Neural cell (in vitro differentiated cells): ENCODE data around the gene RUSF1. TPM values are rescaled to one million over a fixed set of nuclear protein-coding genes. Genes with fewer than 3 reads are reported as not detected.

ENCODE experiments used
- H2AFZ ChIP-seq: fragments of 200-600, 300-800 bp; sonication (generic), shearing (Covaris generic); 2 replicates; pipeline ENCODE4 v1.6.0; 2014; ENCODE audit warnings: low read depth, mild to moderate bottlenecking, antibody characterized with exemption, low read length, moderate library complexity
- H3F3A ChIP-seq: fragments of 200-600 bp; shearing (Covaris generic); 2 replicates; pipeline ENCODE4 v1.6.1; 2016; ENCODE audit warnings: mild to moderate bottlenecking, moderate library complexity, mixed read lengths, antibody characterized with exemption, low read length; ENCODE audit not compliant: insufficient read depth, poor library complexity, severe bottlenecking
- H3K27ac ChIP-seq: fragments of 200-600, 300-800 bp; sonication (generic), shearing (Covaris generic); 2 replicates; pipeline ENCODE4 v1.5.1; 2014; ENCODE audit warnings: mild to moderate bottlenecking, low read length, moderate library complexity
- H3K27me3 ChIP-seq: fragments of 300-800, 200-600 bp; sonication (generic), shearing (Covaris generic); 2 replicates; pipeline ENCODE4 v1.6.0; 2014; ENCODE audit warnings: mild to moderate bottlenecking, low read depth, low read length, moderate library complexity; ENCODE audit not compliant: insufficient read depth
- H3K36me3 ChIP-seq: fragments of 300-800, 200-600 bp; sonication (generic), shearing (Covaris generic); 2 replicates; pipeline ENCODE4 v1.5.1; 2014; ENCODE audit warnings: mild to moderate bottlenecking, antibody characterized with exemption, low read length, moderate library complexity; ENCODE audit not compliant: insufficient read depth
- H3K4me2 ChIP-seq: fragments of 300-800, 200-600 bp; sonication (generic), shearing (Covaris generic); 2 replicates; pipeline ENCODE4 v1.6.0; 2014; ENCODE audit warnings: mild to moderate bottlenecking, low read length
- H3K4me3 ChIP-seq: fragments of 300-800, 200-600 bp; sonication (generic), shearing (Covaris generic); 2 replicates; pipeline ENCODE4 v1.5.1; 2014; ENCODE audit warnings: mild to moderate bottlenecking, low read length, moderate library complexity
- H3K79me2 ChIP-seq: fragments of 200-600 bp; shearing (Covaris generic); replicated peaks from 2 replicates; pipeline ENCODE4 v1.6.0; 2014; ENCODE audit warnings: mild to moderate bottlenecking, low read length, moderate library complexity; ENCODE audit not compliant: insufficient read depth
- H3K9ac ChIP-seq: fragments of 300-800, 200-600 bp; sonication (generic), shearing (Covaris generic); 2 replicates; pipeline ENCODE4 v1.6.1; 2016; ENCODE audit warnings: mild to moderate bottlenecking, low read length, mixed read lengths
- H3K9me2 ChIP-seq: fragments of 200-600 bp; shearing (Covaris generic); 2 replicates; pipeline ENCODE4 v1.6.1; 2016; ENCODE audit warnings: mild to moderate bottlenecking, low read length, mixed read lengths; ENCODE audit not compliant: insufficient read depth
- H3K9me3 ChIP-seq: fragments of 200-600, 300-800 bp; sonication (generic), shearing (Covaris generic); 2 replicates; pipeline ENCODE4 v1.6.1; 2016; ENCODE audit warnings: mild to moderate bottlenecking, mixed run types, low read length, moderate library complexity, mixed read lengths
- H4K20me1 ChIP-seq: fragments of 200-600 bp; shearing (Covaris generic); 2 replicates; pipeline ENCODE4 v1.6.1; 2016; ENCODE audit warnings: mild to moderate bottlenecking, mixed run types; ENCODE audit not compliant: insufficient read depth
- EP300 ChIP-seq: fragments of 450-650 bp; conservative IDR thresholded peaks from 2 replicates; pipeline ENCODE4 v1.6.1; 2014; ENCODE audit warnings: antibody characterized with exemption, mild to moderate bottlenecking, moderate library complexity; ENCODE audit not compliant: poor library complexity, severe bottlenecking
- EZH2 ChIP-seq: fragments of 200-600, 300-800 bp; shearing (Covaris generic), sonication (generic); IDR thresholded peaks from 2 replicates; pipeline ENCODE4 v1.6.1; 2014; ENCODE audit warnings: antibody characterized with exemption, low read length, borderline replicate concordance, mild to moderate bottlenecking; ENCODE audit not compliant: insufficient read depth, poor library complexity, severe bottlenecking
- MXI1 ChIP-seq: fragments of 450-650 bp; conservative IDR thresholded peaks from 2 replicates; pipeline ENCODE4 v1.6.1; 2014; ENCODE audit warnings: antibody characterized with exemption, mild to moderate bottlenecking; ENCODE audit not compliant: poor library complexity, severe bottlenecking
- POLR2AphosphoS5 ChIP-seq: IDR thresholded peaks from 2 replicates; pipeline ENCODE4 v1.6.1; 2012
- RAD21 ChIP-seq: fragments of 450-650 bp; conservative IDR thresholded peaks from 2 replicates; pipeline ENCODE4 v1.6.1; 2014; ENCODE audit warnings: antibody characterized with exemption, mild to moderate bottlenecking, moderate library complexity
- SMC3 ChIP-seq: fragments of 450-650 bp; conservative IDR thresholded peaks from 2 replicates; pipeline ENCODE4 v1.6.1; 2014; ENCODE audit warnings: antibody characterized with exemption, mild to moderate bottlenecking, moderate library complexity; ENCODE audit not compliant: poor library complexity
- TAF1 ChIP-seq: IDR thresholded peaks from 2 replicates; pipeline ENCODE4 v1.6.1; 2012; ENCODE audit warnings: low read depth
- polyA plus RNA-seq: library from polyadenylated mRNA; depleted of rRNA; stranded (reverse); fragments of >200 nt; gene quantifications from 2 replicates; pipeline ENCODE4 v1.2.3, GENCODE V29; 2014
- TF ChIP-seq, protein P1 (sequence below): fragments of 450-650 bp; IDR thresholded peaks from 2 replicates; pipeline ENCODE4 v1.5.1; 2014; ENCODE audit warnings: antibody characterized with exemption, mild to moderate bottlenecking, moderate library complexity; ENCODE audit not compliant: poor library complexity, severe bottlenecking
- TF ChIP-seq, protein P2 (sequence below): IDR thresholded peaks from 2 replicates; pipeline ENCODE4 v1.6.1; 2012; ENCODE audit warnings: borderline replicate concordance

RUSF1 gene
- polyA plus RNA-seq, 1 donor from 2014 or later: 108 TPM

DNA sequence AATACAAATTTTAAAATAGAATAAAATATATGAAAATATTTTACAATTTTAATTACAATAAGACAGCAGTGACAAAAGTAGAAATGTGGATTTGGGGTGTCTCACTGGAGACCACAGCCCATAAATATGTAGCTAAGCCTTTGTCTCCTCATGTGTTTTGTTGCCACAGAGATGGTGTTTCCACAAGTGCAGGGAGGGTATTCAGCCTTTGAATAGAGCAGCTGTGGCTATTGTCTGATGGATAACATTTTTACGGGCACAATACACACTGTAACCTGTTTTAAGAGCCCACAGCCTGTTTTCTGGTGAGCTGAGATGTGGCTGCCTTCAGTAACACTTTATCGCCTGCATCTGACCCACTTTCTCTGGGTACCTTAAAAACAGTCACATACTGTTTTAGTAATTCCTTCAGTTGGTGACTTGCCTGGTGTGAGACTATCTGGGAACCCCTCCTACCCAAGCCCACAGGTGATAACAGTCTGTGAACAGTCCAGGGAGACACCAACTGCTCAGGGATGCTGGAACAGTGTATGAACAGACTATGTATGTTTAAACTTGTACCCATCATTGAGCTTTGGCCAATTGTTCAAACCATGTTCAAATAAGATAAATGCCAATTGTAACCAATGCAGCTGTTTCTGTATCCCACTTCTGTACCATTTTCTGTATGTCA, 11.7 kb upstream of the RUSF1 start:
- Histone ChIP-seq H3K4me3 (no peak overlapping the region), H3K36me3 (no peaks in the 10 kb centered on the region), H3F3A (no peaks in the 10 kb centered on the region), H3K27me3 (no peaks in the 10 kb centered on the region), H3K79me2 (no peaks in the 10 kb centered on the region), H2AFZ (no peak overlapping the region), H3K9me2 (no peaks in the 10 kb centered on the region), H3K4me2 (no peak overlapping the region), H3K27ac (no peak overlapping the region), H3K9ac (no peak overlapping the region), H4K20me1 (no peaks in the 10 kb centered on the region), H3K9me3 (no peaks in the 10 kb centered on the region)
- TF ChIP-seq RAD21 (no peak), TAF1 (no peak), EZH2 (no peak), MXI1 (no peak), EP300 (no peak), SMC3 (no peak), POLR2AphosphoS5 (no peak)
- TF ChIP-seq, protein P1, sequence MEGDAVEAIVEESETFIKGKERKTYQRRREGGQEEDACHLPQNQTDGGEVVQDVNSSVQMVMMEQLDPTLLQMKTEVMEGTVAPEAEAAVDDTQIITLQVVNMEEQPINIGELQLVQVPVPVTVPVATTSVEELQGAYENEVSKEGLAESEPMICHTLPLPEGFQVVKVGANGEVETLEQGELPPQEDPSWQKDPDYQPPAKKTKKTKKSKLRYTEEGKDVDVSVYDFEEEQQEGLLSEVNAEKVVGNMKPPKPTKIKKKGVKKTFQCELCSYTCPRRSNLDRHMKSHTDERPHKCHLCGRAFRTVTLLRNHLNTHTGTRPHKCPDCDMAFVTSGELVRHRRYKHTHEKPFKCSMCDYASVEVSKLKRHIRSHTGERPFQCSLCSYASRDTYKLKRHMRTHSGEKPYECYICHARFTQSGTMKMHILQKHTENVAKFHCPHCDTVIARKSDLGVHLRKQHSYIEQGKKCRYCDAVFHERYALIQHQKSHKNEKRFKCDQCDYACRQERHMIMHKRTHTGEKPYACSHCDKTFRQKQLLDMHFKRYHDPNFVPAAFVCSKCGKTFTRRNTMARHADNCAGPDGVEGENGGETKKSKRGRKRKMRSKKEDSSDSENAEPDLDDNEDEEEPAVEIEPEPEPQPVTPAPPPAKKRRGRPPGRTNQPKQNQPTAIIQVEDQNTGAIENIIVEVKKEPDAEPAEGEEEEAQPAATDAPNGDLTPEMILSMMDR: no peak
- TF ChIP-seq, protein P2, sequence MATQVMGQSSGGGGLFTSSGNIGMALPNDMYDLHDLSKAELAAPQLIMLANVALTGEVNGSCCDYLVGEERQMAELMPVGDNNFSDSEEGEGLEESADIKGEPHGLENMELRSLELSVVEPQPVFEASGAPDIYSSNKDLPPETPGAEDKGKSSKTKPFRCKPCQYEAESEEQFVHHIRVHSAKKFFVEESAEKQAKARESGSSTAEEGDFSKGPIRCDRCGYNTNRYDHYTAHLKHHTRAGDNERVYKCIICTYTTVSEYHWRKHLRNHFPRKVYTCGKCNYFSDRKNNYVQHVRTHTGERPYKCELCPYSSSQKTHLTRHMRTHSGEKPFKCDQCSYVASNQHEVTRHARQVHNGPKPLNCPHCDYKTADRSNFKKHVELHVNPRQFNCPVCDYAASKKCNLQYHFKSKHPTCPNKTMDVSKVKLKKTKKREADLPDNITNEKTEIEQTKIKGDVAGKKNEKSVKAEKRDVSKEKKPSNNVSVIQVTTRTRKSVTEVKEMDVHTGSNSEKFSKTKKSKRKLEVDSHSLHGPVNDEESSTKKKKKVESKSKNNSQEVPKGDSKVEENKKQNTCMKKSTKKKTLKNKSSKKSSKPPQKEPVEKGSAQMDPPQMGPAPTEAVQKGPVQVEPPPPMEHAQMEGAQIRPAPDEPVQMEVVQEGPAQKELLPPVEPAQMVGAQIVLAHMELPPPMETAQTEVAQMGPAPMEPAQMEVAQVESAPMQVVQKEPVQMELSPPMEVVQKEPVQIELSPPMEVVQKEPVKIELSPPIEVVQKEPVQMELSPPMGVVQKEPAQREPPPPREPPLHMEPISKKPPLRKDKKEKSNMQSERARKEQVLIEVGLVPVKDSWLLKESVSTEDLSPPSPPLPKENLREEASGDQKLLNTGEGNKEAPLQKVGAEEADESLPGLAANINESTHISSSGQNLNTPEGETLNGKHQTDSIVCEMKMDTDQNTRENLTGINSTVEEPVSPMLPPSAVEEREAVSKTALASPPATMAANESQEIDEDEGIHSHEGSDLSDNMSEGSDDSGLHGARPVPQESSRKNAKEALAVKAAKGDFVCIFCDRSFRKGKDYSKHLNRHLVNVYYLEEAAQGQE: no peak

DNA sequence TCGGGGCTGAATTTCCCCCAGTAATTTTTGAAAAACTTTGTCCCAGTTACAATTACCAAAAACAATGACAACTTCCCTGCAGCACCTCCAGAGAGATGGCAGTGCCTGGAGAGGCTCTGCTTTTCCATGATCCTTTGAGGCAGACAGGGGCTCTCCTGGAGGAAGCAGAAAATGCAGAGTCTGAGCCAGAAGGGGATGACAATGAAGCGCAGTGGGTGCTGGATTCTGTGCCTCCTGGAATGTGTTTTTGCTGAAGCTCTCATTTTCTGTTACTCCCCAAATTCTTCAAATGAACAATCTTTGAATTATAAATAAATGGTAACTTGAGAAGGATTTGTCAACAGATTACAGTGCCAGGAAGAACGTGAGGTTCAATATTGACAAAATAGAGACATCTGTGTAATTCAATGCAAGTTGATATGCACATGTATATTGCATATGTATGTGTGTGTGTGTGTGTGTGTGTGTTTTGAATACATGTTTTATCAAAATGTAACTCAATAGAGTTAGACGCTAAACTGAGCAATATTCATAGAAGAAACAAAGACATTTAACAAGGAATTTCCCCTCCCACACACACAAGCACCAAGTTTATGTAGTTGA, 9.7 kb upstream of the RUSF1 start:
- H3K9ac ChIP-seq: no peak overlapping the region
- no peaks in the 10 kb centered on the region for H3K79me2 ChIP-seq
- H3K9me3 ChIP-seq: no peaks in the 10 kb centered on the region
- no peak overlapping the region for H3K4me2 ChIP-seq
- H3F3A ChIP-seq: no peaks in the 10 kb centered on the region
- H3K4me3 ChIP-seq: no peak overlapping the region
- H3K36me3 ChIP-seq: no peaks in the 10 kb centered on the region
- TF ChIP-seq EZH2 (no peak), EP300 (no peak), MXI1 (no peak), SMC3 (no peak), RAD21 (no peak), POLR2AphosphoS5 (no peak), TAF1 (no peak)
- TF ChIP-seq, protein P2: no peak
- TF ChIP-seq, protein P1: no peak
- H2AFZ ChIP-seq: no peak overlapping the region
- H3K9me2 ChIP-seq: no peaks in the 10 kb centered on the region
- H3K27me3 ChIP-seq: no peaks in the 10 kb centered on the region
- H3K27ac ChIP-seq: no peak overlapping the region
- no peaks in the 10 kb centered on the region for H4K20me1 ChIP-seq
